SK-N-SH (cell line): ENCODE measurements around the gene ELF3. TPM values are rescaled to one million over a fixed set of nuclear protein-coding genes. Genes with fewer than 3 reads are reported as not detected.

Experiments
- CTCF ChIA-PET: fragments of 300-600, 350-600 bp; formaldehyde crosslinking; extraction: SDS; loops from one replicate; lab custom pipeline; 2021; lab: Yijun Ruan, JAX
- POLR2A ChIA-PET: fragments of 350-600 bp; sonication (Branson Sonifier 250); formaldehyde crosslinking; extraction: SDS; loops from one replicate; lab custom pipeline; 2020; ENCODE audit warnings: antibody characterized with exemption, inconsistent platforms; lab: Yijun Ruan, JAX
- DNase-seq: peaks from one replicate; pipeline ENCODE4 v3.0.0; 2012
- H2AFZ ChIP-seq: fragments of 200-600 bp; sonication (generic); 2 replicates; pipeline ENCODE4 v1.8.1; 2016; ENCODE audit warnings: antibody characterized with exemption, mild to moderate bottlenecking, low read depth
- H3F3A ChIP-seq: fragments of 200-600 bp; sonication (generic); replicated peaks from 2 replicates; pipeline ENCODE3; 2016; ENCODE audit warnings: antibody characterized with exemption, mild to moderate bottlenecking; ENCODE audit not compliant: insufficient read depth
- H3K27ac ChIP-seq, 2 experiments: fragments of 200-500 bp in 1 of 2; fragments of 200-600 bp in 1 of 2; sonication (Bioruptor generic) in 1 of 2; sonication (generic), shearing (Covaris generic) in 1 of 2; 2 replicates each; pipeline versions ENCODE4 v1.5.1 to v1.6.1; 2014 to 2016; ENCODE audit warnings: low read depth in 2 of 2, inconsistent platforms in 1 of 2, low read length in 1 of 2, mild to moderate bottlenecking in 1 of 2, mixed read lengths in 1 of 2
- H3K27me3 ChIP-seq: fragments of 200-600 bp; sonication (generic), shearing (Covaris generic); 2 replicates; pipeline ENCODE4 v1.6.1; 2016; ENCODE audit warnings: mixed run types; ENCODE audit not compliant: insufficient read depth
- H3K36me3 ChIP-seq, 2 experiments: fragments of 200-500 bp in 1 of 2; fragments of 200-600 bp in 1 of 2; sonication (Bioruptor generic) in 1 of 2; sonication (generic) in 1 of 2; replicated peaks in 1 of 2; 2 replicates each; pipeline versions ENCODE3 to v1.5.1; 2014 to 2016; ENCODE audit warnings: low read length in 1 of 2, mild to moderate bottlenecking in 1 of 2; ENCODE audit not compliant: insufficient read depth in 2 of 2, control insufficient read depth in 1 of 2
- H3K4me1 ChIP-seq, 2 experiments: fragments of 200-500 bp in 1 of 2; fragments of 200-600 bp in 1 of 2; sonication (Bioruptor generic) in 1 of 2; sonication (generic), shearing (Covaris generic) in 1 of 2; 2 replicates each; pipeline versions ENCODE4 v1.5.1 to v1.6.1; 2014 to 2016; ENCODE audit warnings: low read depth in 1 of 2, low read length in 1 of 2, mixed run types in 1 of 2; ENCODE audit not compliant: insufficient read depth in 2 of 2, control insufficient read depth in 1 of 2
- H3K4me2 ChIP-seq: fragments of 200-600 bp; sonication (generic), shearing (Covaris generic); 2 replicates; pipeline ENCODE4 v1.6.1; 2017; ENCODE audit warnings: mixed run types
- H3K4me3 ChIP-seq, 2 experiments: fragments of 200-500 bp in 1 of 2; fragments of 200-600 bp in 1 of 2; sonication (Bioruptor generic) in 1 of 2; sonication (generic), shearing (Covaris generic) in 1 of 2; 2 replicates each; pipeline versions ENCODE4 v1.5.1 to v1.8.1; 2014 to 2016; ENCODE audit warnings: low read depth in 2 of 2, inconsistent platforms in 1 of 2, low read length in 1 of 2, mild to moderate bottlenecking in 1 of 2, mixed read lengths in 1 of 2, moderate library complexity in 1 of 2
- H3K79me2 ChIP-seq: fragments of 200-600 bp; sonication (generic); 2 replicates; pipeline ENCODE4 v1.8.1; 2017; ENCODE audit warnings: mild to moderate bottlenecking; ENCODE audit not compliant: insufficient read depth
- H3K9ac ChIP-seq: fragments of 200-600 bp; sonication (generic); 2 replicates; pipeline ENCODE4 v1.6.1; 2017; ENCODE audit warnings: mixed run types
- H3K9me2 ChIP-seq: fragments of 200-600 bp; sonication (generic); 2 replicates; pipeline ENCODE4 v1.6.1; 2017; ENCODE audit warnings: mixed run types
- H3K9me3 ChIP-seq: fragments of 200-600 bp; sonication (generic); 2 replicates; pipeline ENCODE4 v1.6.1; 2017; ENCODE audit warnings: mixed run types, mild to moderate bottlenecking, moderate library complexity
- H4K20me1 ChIP-seq: fragments of 200-600 bp; sonication (generic); 2 replicates; pipeline ENCODE4 v1.6.1; 2017; ENCODE audit warnings: mild to moderate bottlenecking, mixed run types; ENCODE audit not compliant: insufficient read depth
- ELF1 ChIP-seq: IDR thresholded peaks from 2 replicates; pipeline ENCODE4 v1.4.0; 2012
- GABPA ChIP-seq: IDR thresholded peaks from 2 replicates; pipeline ENCODE4 v1.4.0; 2012; ENCODE audit warnings: low read depth, mild to moderate bottlenecking
- MEF2A ChIP-seq: IDR thresholded peaks from 2 replicates; pipeline ENCODE4 v1.4.0; 2012; ENCODE audit warnings: low read depth, borderline replicate concordance
- MXI1 ChIP-seq: IDR thresholded peaks from 2 replicates; pipeline ENCODE4 v1.6.1; 2012; ENCODE audit warnings: mild to moderate bottlenecking, low read depth, low read length, improper control_type of control experiment
- NFIC ChIP-seq: IDR thresholded peaks from 2 replicates; pipeline ENCODE4 v1.4.0; 2012; ENCODE audit warnings: borderline replicate concordance
- RXRA ChIP-seq: IDR thresholded peaks from 2 replicates; pipeline ENCODE4 v1.4.0; 2012; ENCODE audit warnings: low read depth, mild to moderate bottlenecking, borderline replicate concordance
- SIN3A ChIP-seq: IDR thresholded peaks from 2 replicates; pipeline ENCODE4 v1.6.1; 2012; ENCODE audit warnings: low read depth, mild to moderate bottlenecking, low read length, moderate library complexity, borderline replicate concordance
- TCF12 ChIP-seq: IDR thresholded peaks from 2 replicates; pipeline ENCODE4 v1.4.0; 2012
- WGBS: methylation state at CpG from one replicate; pipeline ENCODE4 v1.1.6; 2017; ENCODE audit warnings: low lambda C conversion rate; 5-methylcytosine and 5-hydroxymethylcytosine counted together
- polyA plus RNA-seq, 3 experiments: library from polyadenylated mRNA; depleted of rRNA; stranded (reverse); fragments of >200 nt; gene quantifications; 2 replicates each; pipeline ENCODE4 v1.2.3, GENCODE V29; 2012
- TF ChIP-seq, protein P1 (sequence below): IDR thresholded peaks from 2 replicates; pipeline ENCODE4 v1.4.0; 2012; ENCODE audit warnings: low read depth, borderline replicate concordance
- TF ChIP-seq, protein P2 (sequence below): fragments of 150-350 bp; IDR thresholded peaks from 2 replicates; pipeline ENCODE4 v1.6.1; 2017; ENCODE audit warnings: antibody characterized with exemption, low read length, low read depth, borderline replicate concordance
- TF ChIP-seq, protein P3 (sequence below): IDR thresholded peaks from 2 replicates; pipeline ENCODE4 v1.4.0; 2012; ENCODE audit warnings: low read depth, borderline replicate concordance
- TF ChIP-seq, protein P4 (sequence below): fragments of 200-600 bp; sonication (generic); IDR thresholded peaks from 2 replicates; pipeline ENCODE4 v1.6.1; 2017; ENCODE audit warnings: antibody characterized with exemption, mild to moderate bottlenecking, moderate library complexity

ELF3 gene
- polyA plus RNA-seq, 1 of the 3 experiments (the other 2 are of a cell fraction): 0.10 TPM

DNA sequence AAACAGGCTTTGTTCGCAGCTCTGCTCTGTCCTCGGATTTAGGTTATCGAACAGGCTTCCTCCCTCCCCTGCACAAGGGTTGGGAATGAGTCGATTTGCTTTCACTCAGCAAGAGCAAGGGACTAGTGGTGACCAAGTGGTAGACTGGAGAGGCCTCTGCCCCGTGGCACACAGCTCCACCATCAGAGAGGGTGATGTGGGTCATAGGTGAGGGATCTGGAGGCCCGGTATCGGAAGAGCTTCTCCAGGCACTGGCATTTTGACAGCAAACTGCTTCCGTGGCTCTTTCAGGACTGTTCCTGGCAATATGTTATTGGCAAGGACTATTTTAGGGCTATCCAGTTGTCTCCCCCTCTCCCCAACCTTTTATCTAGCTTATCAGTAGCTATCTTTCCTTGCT, 3.1 kb upstream of the ELF3 start:
- no peak overlapping the region for H3K4me3 ChIP-seq
- TF ChIP-seq MEF2A: no peak
- TF ChIP-seq, all 33 proteins: peak for 0
- H3F3A ChIP-seq: peaks cover 10% of the 10 kb centered on the region
- no peak overlapping the region for H3K4me2 ChIP-seq
- H3K79me2 ChIP-seq: no peaks in the 10 kb centered on the region
- POLR2A ChIA-PET: no interaction called here
- H2AFZ ChIP-seq: no peak overlapping the region
- H3K9me3 ChIP-seq: no peaks in the 10 kb centered on the region
- H3K27ac ChIP-seq: no peak overlapping the region
- H3K27me3 ChIP-seq: no peaks in the 10 kb centered on the region
- H3K4me1 ChIP-seq: peaks cover 0 to 3% of the 10 kb centered on the region in 2 experiments; a peak in 1 of 4 replicates
- no peaks in the 10 kb centered on the region for H4K20me1 ChIP-seq
- WGBS: 72% methylated on average over 8 of the region's 8 CpGs
- H3K9ac ChIP-seq: no peak overlapping the region
- H3K9me2 ChIP-seq: no peaks in the 10 kb centered on the region
- CTCF ChIA-PET: interaction anchor here (1.2 to 20.4 kb wide), 5 partner anchors 8 to 126 kb away, joined by 3 to 411 read pairs (median 77); partner anchors contain the start of gene GPR37L1
- DNase-seq: no peak
- peaks cover 12 to 34% of the 10 kb centered on the region in 2 experiments for H3K36me3 ChIP-seq

DNA sequence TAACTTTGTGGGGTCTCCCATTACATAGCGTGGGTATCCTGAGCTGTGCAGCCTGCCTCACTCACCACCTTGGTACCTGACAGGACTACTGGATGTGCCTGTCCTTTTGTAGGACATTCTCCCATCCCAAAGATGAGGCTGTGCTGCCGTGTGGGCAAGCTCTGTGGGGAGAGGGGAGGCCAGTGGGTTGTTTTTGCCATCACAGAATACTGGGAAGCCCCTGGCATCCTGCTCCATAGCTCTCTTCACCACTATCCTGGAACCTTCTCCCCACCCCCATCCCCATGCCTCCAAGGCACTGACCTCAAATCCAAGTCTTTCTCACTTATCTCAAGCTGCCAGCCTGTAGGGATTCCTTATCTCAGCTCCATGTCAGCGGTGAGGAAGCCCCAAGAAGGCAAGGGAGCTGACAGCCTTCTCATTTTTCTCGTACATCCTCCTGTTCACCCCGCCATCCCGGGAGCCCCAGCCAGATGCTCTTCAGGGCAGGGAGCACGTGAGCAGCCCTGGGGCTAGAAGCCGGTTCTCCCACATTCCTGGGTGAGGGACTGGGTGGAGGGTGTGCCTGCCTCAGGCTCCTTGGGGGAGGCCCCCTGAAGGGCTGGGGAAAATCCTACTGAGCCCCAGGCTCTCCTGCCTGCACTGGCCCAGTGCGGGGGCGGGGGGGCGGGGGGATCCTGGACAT, 2.4 kb upstream of the ELF3 start:
- TF ChIP-seq, protein P1, sequence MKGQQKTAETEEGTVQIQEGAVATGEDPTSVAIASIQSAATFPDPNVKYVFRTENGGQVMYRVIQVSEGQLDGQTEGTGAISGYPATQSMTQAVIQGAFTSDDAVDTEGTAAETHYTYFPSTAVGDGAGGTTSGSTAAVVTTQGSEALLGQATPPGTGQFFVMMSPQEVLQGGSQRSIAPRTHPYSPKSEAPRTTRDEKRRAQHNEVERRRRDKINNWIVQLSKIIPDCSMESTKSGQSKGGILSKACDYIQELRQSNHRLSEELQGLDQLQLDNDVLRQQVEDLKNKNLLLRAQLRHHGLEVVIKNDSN: no peak
- TF ChIP-seq, protein P2, sequence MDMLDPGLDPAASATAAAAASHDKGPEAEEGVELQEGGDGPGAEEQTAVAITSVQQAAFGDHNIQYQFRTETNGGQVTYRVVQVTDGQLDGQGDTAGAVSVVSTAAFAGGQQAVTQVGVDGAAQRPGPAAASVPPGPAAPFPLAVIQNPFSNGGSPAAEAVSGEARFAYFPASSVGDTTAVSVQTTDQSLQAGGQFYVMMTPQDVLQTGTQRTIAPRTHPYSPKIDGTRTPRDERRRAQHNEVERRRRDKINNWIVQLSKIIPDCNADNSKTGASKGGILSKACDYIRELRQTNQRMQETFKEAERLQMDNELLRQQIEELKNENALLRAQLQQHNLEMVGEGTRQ: no peak
- TF ChIP-seq MXI1 (no peak), GABPA (no peak), NFIC (no peak), TCF12 (no peak), ELF1 (no peak), SIN3A (no peak), RXRA (no peak)
- TF ChIP-seq, protein P3, sequence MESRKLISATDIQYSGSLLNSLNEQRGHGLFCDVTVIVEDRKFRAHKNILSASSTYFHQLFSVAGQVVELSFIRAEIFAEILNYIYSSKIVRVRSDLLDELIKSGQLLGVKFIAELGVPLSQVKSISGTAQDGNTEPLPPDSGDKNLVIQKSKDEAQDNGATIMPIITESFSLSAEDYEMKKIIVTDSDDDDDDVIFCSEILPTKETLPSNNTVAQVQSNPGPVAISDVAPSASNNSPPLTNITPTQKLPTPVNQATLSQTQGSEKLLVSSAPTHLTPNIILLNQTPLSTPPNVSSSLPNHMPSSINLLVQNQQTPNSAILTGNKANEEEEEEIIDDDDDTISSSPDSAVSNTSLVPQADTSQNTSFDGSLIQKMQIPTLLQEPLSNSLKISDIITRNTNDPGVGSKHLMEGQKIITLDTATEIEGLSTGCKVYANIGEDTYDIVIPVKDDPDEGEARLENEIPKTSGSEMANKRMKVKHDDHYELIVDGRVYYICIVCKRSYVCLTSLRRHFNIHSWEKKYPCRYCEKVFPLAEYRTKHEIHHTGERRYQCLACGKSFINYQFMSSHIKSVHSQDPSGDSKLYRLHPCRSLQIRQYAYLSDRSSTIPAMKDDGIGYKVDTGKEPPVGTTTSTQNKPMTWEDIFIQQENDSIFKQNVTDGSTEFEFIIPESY: no peak
- TF ChIP-seq, protein P4, sequence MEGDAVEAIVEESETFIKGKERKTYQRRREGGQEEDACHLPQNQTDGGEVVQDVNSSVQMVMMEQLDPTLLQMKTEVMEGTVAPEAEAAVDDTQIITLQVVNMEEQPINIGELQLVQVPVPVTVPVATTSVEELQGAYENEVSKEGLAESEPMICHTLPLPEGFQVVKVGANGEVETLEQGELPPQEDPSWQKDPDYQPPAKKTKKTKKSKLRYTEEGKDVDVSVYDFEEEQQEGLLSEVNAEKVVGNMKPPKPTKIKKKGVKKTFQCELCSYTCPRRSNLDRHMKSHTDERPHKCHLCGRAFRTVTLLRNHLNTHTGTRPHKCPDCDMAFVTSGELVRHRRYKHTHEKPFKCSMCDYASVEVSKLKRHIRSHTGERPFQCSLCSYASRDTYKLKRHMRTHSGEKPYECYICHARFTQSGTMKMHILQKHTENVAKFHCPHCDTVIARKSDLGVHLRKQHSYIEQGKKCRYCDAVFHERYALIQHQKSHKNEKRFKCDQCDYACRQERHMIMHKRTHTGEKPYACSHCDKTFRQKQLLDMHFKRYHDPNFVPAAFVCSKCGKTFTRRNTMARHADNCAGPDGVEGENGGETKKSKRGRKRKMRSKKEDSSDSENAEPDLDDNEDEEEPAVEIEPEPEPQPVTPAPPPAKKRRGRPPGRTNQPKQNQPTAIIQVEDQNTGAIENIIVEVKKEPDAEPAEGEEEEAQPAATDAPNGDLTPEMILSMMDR: no peak
- TF ChIP-seq, all 33 proteins: peak for 0
- H3K27me3 ChIP-seq: no peaks in the 10 kb centered on the region
- ChIA-PET CTCF (interaction anchor here (1.1 to 20.4 kb wide), 10 partner anchors 9 to 133 kb away, joined by 3 to 411 read pairs (median 4); partner anchors contain the start of gene GPR37L1), POLR2A (no interaction called here)
- no peak overlapping the region for H2AFZ ChIP-seq
- H3K27ac ChIP-seq: no peak overlapping the region
- H3K9ac ChIP-seq: no peak overlapping the region
- WGBS: 77% methylated on average over 6 of the region's 11 CpGs
- no peaks in the 10 kb centered on the region for H3K9me2 ChIP-seq
- H3K9me3 ChIP-seq: no peaks in the 10 kb centered on the region
- no peak for DNase-seq
- H3K4me2 ChIP-seq: no peak overlapping the region
- H3F3A ChIP-seq: peaks cover 6% of the 10 kb centered on the region
- peaks cover 12 to 28% of the 10 kb centered on the region in 2 experiments for H3K36me3 ChIP-seq
- no peak overlapping the region for H3K4me3 ChIP-seq
- H3K79me2 ChIP-seq: no peaks in the 10 kb centered on the region
- H4K20me1 ChIP-seq: no peaks in the 10 kb centered on the region
- peaks cover 0 to 3% of the 10 kb centered on the region in 2 experiments; a peak in 1 of 4 replicates for H3K4me1 ChIP-seq
